SU-DHL-6 (cell line): ENCODE data around the gene NUP98.

Experiments used
- CTCF ChIP-seq: fragments of 200-600 bp; sonication (generic); IDR thresholded peaks from one replicate; pipeline ENCODE4 v1.5.1; 2017; ENCODE audit warnings: antibody characterized with exemption, mild to moderate bottlenecking, low read length, moderate library complexity; ENCODE audit not compliant: insufficient read depth, poor library complexity, severe bottlenecking
- EZH2phosphoT487 ChIP-seq: fragments of 200-600 bp; sonication (generic), shearing (Covaris generic); conservative IDR thresholded peaks from 2 replicates; pipeline ENCODE4 v1.6.1; 2018; ENCODE audit warnings: mild to moderate bottlenecking, antibody characterized with exemption, low read length, moderate library complexity, mixed read lengths

- no peak for TF ChIP-seq CTCF
- TF ChIP-seq EZH2phosphoT487 = no peak
These were observed 128.2 kb downstream of the NUP98 start for GRCh38 chr11:3669128-3669527.
